G401 (cell line): ENCODE data around the gene PALM3. TPM values are rescaled to one million over a fixed set of nuclear protein-coding genes. Genes with fewer than 3 reads are reported as not detected.
"Not testable (repeated sequence)": the region's sequence is repeated elsewhere in the genome, so short reads cannot be mapped to it uniquely, and the experiment has no call there.

Experiments used
- DNase-seq: peaks from one replicate; pipeline ENCODE4 v3.0.0-alpha.2; 2015; ENCODE audit warnings: low spot score
- in situ Hi-C: cut with HindIII; loops from 2 replicates; pipeline ENCODE4 v1.10.0; 2016; ENCODE audit warnings: low sequenced_read_pairs, mixed read lengths
- total RNA-seq: library from RNA; depleted of rRNA; stranded (reverse); fragments of >200 nt; shearing (Covaris generic); gene quantifications from 2 replicates; pipeline ENCODE4 v1.2.3, GENCODE V29; 2014

Gene PALM3
- total RNA-seq, 1 experiment from 2014 or later: 23.1 TPM

GRCh38 chr19:14048443-14049153 is 13.3 kb downstream of the PALM3 start:
- in situ Hi-C loops: no loop called here
- DNase-seq: no peak

GRCh38 chr19:14047866-14048265 is 14.0 kb downstream of the PALM3 start:
- in situ Hi-C loops, DNase-seq: not testable (repeated sequence)

GRCh38 chr19:14042659-14043608 is 18.9 kb downstream of the PALM3 start:
- DNase-seq: peak; percentile 83
- in situ Hi-C loops: not testable (repeated sequence)

GRCh38 chr19:14039181-14039580 is 22.7 kb downstream of the PALM3 start:
- DNase-seq: no peak
- in situ Hi-C loops: no loop called here

- no peak for DNase-seq
- in situ Hi-C loops: no loop called here
Measured at GRCh38 chr19:14035706-14036105, 26.2 kb downstream of the PALM3 start.

GRCh38 chr19:14035159-14035558 is 26.7 kb downstream of the PALM3 start:
- DNase-seq, in situ Hi-C loops: not testable (repeated sequence)

- DNase-seq: no peak
- in situ Hi-C loops: no loop called here
Measured at GRCh38 chr19:14033946-14034345, 27.9 kb downstream of the PALM3 start.

- in situ Hi-C loops: no loop called here
- peak; percentile 59 for DNase-seq
Measured at GRCh38 chr19:14031719-14032480, 30.0 kb downstream of the PALM3 start, which contains the start of gene IL27RA. TSS of gene IL27RA (plus strand) at chr19:14031762. CDS start at chr19:14031873, 111 bp downstream.

GRCh38 chr19:14030997-14031718 is 30.7 kb downstream of the PALM3 start:
- in situ Hi-C loops: no loop called here
- no peak for DNase-seq

- in situ Hi-C loops: no loop called here
- no peak for DNase-seq
Measured at GRCh38 chr19:14028901-14029300, 33.0 kb downstream of the PALM3 start.

- DNase-seq: no peak
- in situ Hi-C loops: no loop called here
Measured at GRCh38 chr19:14027856-14028450, 33.9 kb downstream of the PALM3 start, which contains the start of gene RLN3. TSS of gene RLN3 (plus strand) at chr19:14028148. CDS start at chr19:14028205, 57 bp downstream.

- in situ Hi-C loops: not testable (repeated sequence)
Measured at GRCh38 chr19:14026652-14027192, 35.2 kb downstream of the PALM3 start.

GRCh38 chr19:14023404-14024235 is 38.3 kb downstream of the PALM3 start:
- peak; percentile 23 for DNase-seq
- in situ Hi-C loops: no loop called here

More at GRCh38 chr19:14026652-14027192, 35.2 kb downstream of the PALM3 start:
- DNase-seq: not testable (repeated sequence)

GRCh38 chr19:14022469-14022868 is 39.4 kb downstream of the PALM3 start:
- in situ Hi-C loops: no loop called here
- DNase-seq: no peak

GRCh38 chr19:14021474-14021873 is 40.4 kb downstream of the PALM3 start:
- in situ Hi-C loops: no loop called here
- DNase-seq: no peak

- in situ Hi-C loops, DNase-seq: not testable (repeated sequence)
Measured at GRCh38 chr19:14019739-14020138, 42.1 kb downstream of the PALM3 start.

GRCh38 chr19:14019100-14019499 is 42.8 kb downstream of the PALM3 start:
- in situ Hi-C loops: no loop called here
- DNase-seq: no peak
